Measurements from ENCODE around the gene TRIM72. TPM values are rescaled to one million over a fixed set of nuclear protein-coding genes. Genes with fewer than 3 reads are reported as not detected.
"Not testable (repeated sequence)": the region's sequence is repeated elsewhere in the genome, so short reads cannot be mapped to it uniquely, and the experiment has no call there.

Gene TRIM72
- total RNA-seq, result under 1 TPM in 1 of 2 donors, not detected in 1; 0.08 TPM

GRCh38 chr16:31213877-31214707 is at the start of gene TRIM72:
TRIM72 (plus strand) TSS chr16:31214119; CDS start chr16:31214739, 620 bp downstream.
- Mint-ChIP-seq H3K36me3 (ENCODE audit: low read depth) (no peaks in the 10 kb centered on the region), H3K27me3 (peaks cover 24% of the 10 kb centered on the region), H3K9me3 (no peaks in the 10 kb centered on the region), H3K4me1 (peaks cover 10% of the 10 kb centered on the region), H3K4me3 (peak within 1 kb of the TSS; percentile 80), H3K27ac (no peak within 1 kb of the TSS)
- no peak for ATAC-seq (replicated peaks)

DNA sequence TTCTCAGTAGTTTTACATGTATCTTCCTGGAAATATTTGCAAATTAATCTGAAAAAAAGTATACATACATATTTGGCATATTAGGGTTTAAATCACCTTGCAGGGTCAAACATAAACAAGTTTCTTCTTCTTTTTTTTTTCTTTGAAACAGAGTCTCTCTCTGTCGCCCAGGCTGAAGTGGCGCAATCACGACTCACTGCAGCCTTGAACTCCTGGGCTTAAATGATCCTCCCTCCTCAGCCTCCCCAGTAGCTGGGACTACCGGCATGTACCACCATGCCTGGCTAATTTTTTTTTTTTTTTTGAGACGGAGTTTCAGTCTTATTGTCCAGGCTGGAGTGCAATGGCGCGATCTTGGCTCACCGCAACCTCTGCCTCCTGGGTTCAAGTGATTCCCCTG is 46.6 kb upstream of the TRIM72 start:
- H3K36me3 Mint-ChIP-seq (ENCODE audit: low read depth), result no peaks in the 10 kb centered on the region
- no peaks in the 10 kb centered on the region for H3K27me3 Mint-ChIP-seq
- H3K4me3 Mint-ChIP-seq, result no peak overlapping the region
- H3K4me1 Mint-ChIP-seq, result no peaks in the 10 kb centered on the region
- ATAC-seq (replicated peaks), result no peak
- H3K27ac Mint-ChIP-seq, result no peak overlapping the region
- no peaks in the 10 kb centered on the region for H3K9me3 Mint-ChIP-seq

GRCh38 chr16:31168848-31169247 is 45.1 kb upstream of the TRIM72 start:
- no peak overlapping the region for H3K4me3 Mint-ChIP-seq
- no peaks in the 10 kb centered on the region for H3K9me3 Mint-ChIP-seq
- no peak overlapping the region for H3K27ac Mint-ChIP-seq
- H3K4me1 Mint-ChIP-seq, result no peaks in the 10 kb centered on the region
- no peaks in the 10 kb centered on the region for H3K27me3 Mint-ChIP-seq
- no peak for ATAC-seq (replicated peaks)
- no peaks in the 10 kb centered on the region for H3K36me3 Mint-ChIP-seq (ENCODE audit: low read depth)

DNA sequence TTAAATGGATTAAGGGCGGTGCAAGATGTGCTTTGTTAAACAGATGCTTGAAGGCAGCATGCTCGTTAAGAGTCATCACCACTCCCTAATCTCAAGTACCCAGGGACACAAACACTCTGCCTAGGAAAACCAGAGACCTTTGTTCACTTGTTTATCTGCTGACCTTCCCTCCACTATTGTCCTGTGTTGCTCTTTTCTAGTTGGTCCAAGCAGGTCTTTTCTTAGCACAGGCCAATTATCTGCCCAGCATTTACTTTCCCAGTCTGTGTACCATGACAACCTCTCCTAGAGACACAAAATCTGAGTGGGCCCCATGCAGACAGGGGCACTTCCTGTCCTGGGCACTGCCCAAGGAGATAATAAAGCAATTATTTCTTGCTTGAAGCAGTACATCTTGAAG is 43.9 kb upstream of the TRIM72 start:
- not testable (repeated sequence) for H3K27me3 Mint-ChIP-seq; H3K4me1 Mint-ChIP-seq; ATAC-seq (replicated peaks); H3K36me3 Mint-ChIP-seq (ENCODE audit: low read depth); H3K4me3 Mint-ChIP-seq; H3K27ac Mint-ChIP-seq; H3K9me3 Mint-ChIP-seq

DNA sequence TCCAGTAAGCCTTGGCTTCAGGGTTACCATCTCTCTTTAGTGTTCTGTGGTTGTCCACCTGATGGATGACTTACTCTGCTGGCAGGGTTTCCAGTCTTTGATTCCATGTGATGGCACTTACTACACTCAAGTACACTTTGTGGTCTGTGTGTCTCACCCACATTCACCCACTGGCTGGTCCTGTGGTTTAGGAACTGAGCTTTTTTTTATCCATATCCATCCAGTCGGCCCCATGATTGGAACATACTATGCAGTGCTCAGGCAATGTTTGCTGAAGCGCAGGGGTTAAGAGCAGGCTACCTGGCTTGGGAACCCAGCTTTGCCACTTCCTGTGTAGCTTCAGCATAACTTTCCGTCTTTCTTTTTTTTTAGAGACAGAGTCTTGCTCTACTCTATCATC is 36.8 kb upstream of the TRIM72 start:
- H3K36me3 Mint-ChIP-seq (ENCODE audit: low read depth), result peaks cover 31% of the 10 kb centered on the region
- H3K4me1 Mint-ChIP-seq, result peaks cover 15% of the 10 kb centered on the region
- peak; percentile 23 for ATAC-seq (replicated peaks)
- no peaks in the 10 kb centered on the region for H3K27me3 Mint-ChIP-seq
- no peaks in the 10 kb centered on the region for H3K9me3 Mint-ChIP-seq
- peak overlapping the region; percentile 99 for H3K4me3 Mint-ChIP-seq
- no peak overlapping the region for H3K27ac Mint-ChIP-seq

GRCh38 chr16:31179219-31179746 is 34.6 kb upstream of the TRIM72 start:
- Mint-ChIP-seq H3K4me3 (peak overlapping the region; percentile 99), H3K9me3 (no peaks in the 10 kb centered on the region), H3K27ac (peak overlapping the region; percentile 100), H3K36me3 (ENCODE audit: low read depth) (peaks cover 52% of the 10 kb centered on the region), H3K27me3 (no peaks in the 10 kb centered on the region), H3K4me1 (peaks cover 31% of the 10 kb centered on the region)
- no peak for ATAC-seq (replicated peaks)

DNA sequence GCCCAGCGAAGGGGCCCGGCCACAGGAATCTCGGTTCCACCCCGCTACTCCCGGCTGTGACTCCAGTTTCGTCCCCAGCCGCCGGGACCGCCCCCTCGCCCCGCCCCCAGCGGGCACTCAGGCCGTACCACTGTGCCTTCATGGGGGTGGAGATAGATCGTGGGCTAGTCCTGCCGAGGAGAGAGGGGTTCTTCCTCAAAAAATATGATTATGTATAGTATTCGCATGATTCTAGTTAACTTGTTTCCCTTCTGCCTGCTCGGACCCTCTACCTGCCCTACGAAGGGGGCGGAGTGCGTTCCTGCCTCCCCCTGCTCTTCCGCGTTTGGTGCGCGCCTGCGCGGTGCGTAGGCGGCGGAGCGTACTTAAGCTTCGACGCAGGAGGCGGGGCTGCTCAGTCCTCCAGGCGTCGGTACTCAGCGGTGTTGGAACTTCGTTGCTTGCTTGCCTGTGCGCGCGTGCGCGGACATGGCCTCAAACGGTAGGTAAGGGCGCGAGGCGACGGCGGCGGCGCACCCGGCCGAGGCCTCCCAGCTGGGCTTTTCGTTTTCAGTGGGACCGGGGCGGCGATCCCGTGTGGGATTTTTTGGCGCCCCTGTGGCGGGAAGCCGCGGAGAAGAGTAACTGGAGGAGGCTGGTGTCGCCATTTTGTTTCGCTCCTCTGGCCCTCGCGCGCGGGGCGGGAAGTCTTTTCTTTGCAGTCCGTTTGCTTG is 34.0 kb upstream of the TRIM72 start, which contains the start of gene FUS:
TSS of gene FUS (plus strand) at position 393 of the 713 bp plus-strand sequence. CDS start at position 469, 76 bp downstream.
- Mint-ChIP-seq H3K27me3 (no peaks in the 10 kb centered on the region), H3K36me3 (ENCODE audit: low read depth) (peaks cover 58% of the 10 kb centered on the region), H3K4me1 (peaks cover 36% of the 10 kb centered on the region), H3K27ac (peak within 1 kb of the TSS; percentile 100), H3K4me3 (peak within 1 kb of the TSS; percentile 99), H3K9me3 (no peaks in the 10 kb centered on the region)
- peak; percentile 69 for ATAC-seq (replicated peaks)

DNA sequence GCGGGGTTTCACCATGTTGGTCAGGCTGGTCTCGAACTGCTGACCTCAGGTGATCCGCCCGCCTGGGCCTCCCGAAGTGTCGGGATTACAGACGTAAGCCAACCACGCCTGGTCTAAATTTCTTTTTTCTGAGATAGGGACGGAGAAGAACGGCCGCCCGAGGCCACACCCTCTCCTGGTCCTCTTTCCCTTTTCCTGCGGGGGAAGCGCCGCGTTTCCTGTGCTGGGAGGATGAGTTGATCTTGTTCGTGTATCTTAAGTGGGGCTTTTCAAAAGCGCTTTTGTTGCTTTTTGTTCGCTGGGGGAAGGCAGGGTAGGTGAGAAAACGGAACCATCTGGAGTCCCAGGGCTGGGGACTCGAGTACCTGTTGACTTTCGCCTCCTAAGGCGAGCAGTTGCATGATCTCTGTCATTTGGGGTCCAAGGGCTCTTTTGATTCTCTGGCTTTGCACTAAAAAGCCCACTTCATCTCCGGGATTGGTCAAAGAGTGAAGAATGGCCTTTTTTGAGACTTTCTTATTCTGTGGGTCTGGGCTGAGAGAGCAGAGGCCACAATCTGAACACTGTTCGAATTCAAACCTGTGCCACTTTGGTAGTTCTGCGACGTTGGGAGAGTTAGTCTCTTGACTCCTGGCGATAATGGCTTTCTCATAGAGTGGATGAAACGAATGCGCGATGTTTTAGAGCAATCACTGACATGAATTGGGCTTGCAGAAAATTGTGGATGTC is 32.7 kb upstream of the TRIM72 start:
- Mint-ChIP-seq H3K4me1 (peaks cover 49% of the 10 kb centered on the region), H3K4me3 (peak overlapping the region; percentile 99), H3K9me3 (no peaks in the 10 kb centered on the region), H3K27ac (peak overlapping the region; percentile 100), H3K36me3 (ENCODE audit: low read depth) (peaks cover 72% of the 10 kb centered on the region), H3K27me3 (no peaks in the 10 kb centered on the region)
- peak; percentile 7 for ATAC-seq (replicated peaks)

- Mint-ChIP-seq H3K27me3 (no peaks in the 10 kb centered on the region), H3K4me3 (peak overlapping the region; percentile 99), H3K27ac (peak overlapping the region; percentile 100), H3K9me3 (no peaks in the 10 kb centered on the region), H3K36me3 (ENCODE audit: low read depth) (peaks cover 83% of the 10 kb centered on the region), H3K4me1 (peaks cover 53% of the 10 kb centered on the region)
- no peak for ATAC-seq (replicated peaks)
Measured at GRCh38 chr16:31182391-31182790, 31.5 kb upstream of the TRIM72 start.

- no peaks in the 10 kb centered on the region for H3K9me3 Mint-ChIP-seq
Measured at GRCh38 chr16:31183432-31184428, 30.2 kb upstream of the TRIM72 start.

GRCh38 chr16:31184888-31185287 is 29.0 kb upstream of the TRIM72 start:
- ATAC-seq (replicated peaks), result no peak
- peaks cover 100% of the 10 kb centered on the region for H3K36me3 Mint-ChIP-seq (ENCODE audit: low read depth)
- H3K4me3 Mint-ChIP-seq, result peak overlapping the region; percentile 99
- H3K4me1 Mint-ChIP-seq, result peaks cover 66% of the 10 kb centered on the region
- H3K9me3 Mint-ChIP-seq, result no peaks in the 10 kb centered on the region
- no peaks in the 10 kb centered on the region for H3K27me3 Mint-ChIP-seq
- peak overlapping the region; percentile 76 for H3K27ac Mint-ChIP-seq

More at GRCh38 chr16:31183432-31184428, 30.2 kb upstream of the TRIM72 start:
- ATAC-seq (replicated peaks), result no peak
- Mint-ChIP-seq H3K27ac (peak overlapping the region; percentile 100), H3K4me3 (peak overlapping the region; percentile 99), H3K4me1 (peaks cover 58% of the 10 kb centered on the region), H3K36me3 (ENCODE audit: low read depth) (peaks cover 96% of the 10 kb centered on the region), H3K27me3 (no peaks in the 10 kb centered on the region)

- Mint-ChIP-seq H3K27ac (peak overlapping the region; percentile 76), H3K4me1 (peaks cover 70% of the 10 kb centered on the region), H3K36me3 (ENCODE audit: low read depth) (peaks cover 100% of the 10 kb centered on the region), H3K4me3 (peak overlapping the region; percentile 99), H3K9me3 (no peaks in the 10 kb centered on the region), H3K27me3 (no peaks in the 10 kb centered on the region)
- ATAC-seq (replicated peaks), result no peak
Measured at GRCh38 chr16:31185339-31185738, 28.6 kb upstream of the TRIM72 start.

DNA sequence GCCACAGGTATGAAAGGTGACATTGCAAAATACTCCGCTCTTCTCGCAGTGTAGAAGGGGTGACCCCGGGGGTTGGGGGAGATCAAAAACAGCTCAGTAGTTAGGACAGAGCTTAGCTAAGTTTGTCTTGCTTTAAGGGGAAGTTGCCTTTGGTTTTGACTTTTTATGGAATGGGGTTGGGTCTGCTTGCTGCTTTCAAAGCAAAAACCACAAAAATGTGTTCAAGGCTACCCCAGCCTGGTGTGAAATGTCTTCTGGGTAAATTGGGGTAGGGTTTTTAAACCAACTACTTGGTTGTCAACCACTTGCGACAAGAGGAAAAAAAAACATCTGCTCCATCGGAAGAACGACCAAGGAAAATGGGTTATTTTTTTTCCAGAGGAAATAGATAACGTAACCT is 27.7 kb upstream of the TRIM72 start:
- H3K27me3 Mint-ChIP-seq, result no peaks in the 10 kb centered on the region
- H3K27ac Mint-ChIP-seq, result peak overlapping the region; percentile 76
- H3K4me1 Mint-ChIP-seq, result peaks cover 76% of the 10 kb centered on the region
- H3K36me3 Mint-ChIP-seq (ENCODE audit: low read depth), result peaks cover 100% of the 10 kb centered on the region
- H3K9me3 Mint-ChIP-seq, result no peaks in the 10 kb centered on the region
- H3K4me3 Mint-ChIP-seq, result peak overlapping the region; percentile 99
- no peak for ATAC-seq (replicated peaks)
